AG09309 (cell line): ENCODE measurements around the gene PRR5.

Experiments used
- DNase-seq: peaks from one replicate; pipeline ENCODE4 v3.0.0-alpha.2; 2010; ENCODE audit warnings: low read depth
- H3K4me3 ChIP-seq: 2 replicates; pipeline ENCODE4 v1.5.1; 2011; ENCODE audit warnings: mild to moderate bottlenecking, low read depth, low read length, moderate library complexity; ENCODE audit not compliant: control insufficient read depth
- CTCF ChIP-seq: IDR thresholded peaks from 2 replicates; pipeline ENCODE4 v1.5.1; 2011; ENCODE audit warnings: mild to moderate bottlenecking, low read depth, low read length, inconsistent platforms; ENCODE audit not compliant: insufficient read depth, control insufficient read depth; ENCODE audit errors: missing control alignments

The PRR5 gene

GRCh38 chr22:44707178-44707577, 5.2 kb downstream of the PRR5 start:
- TF ChIP-seq CTCF: no peak
- DNase-seq: no peak
- H3K4me3 ChIP-seq: no peak overlapping the region

GRCh38 chr22:44707752-44708151, 5.7 kb downstream of the PRR5 start:
- no peak for TF ChIP-seq CTCF
- no peak overlapping the region for H3K4me3 ChIP-seq
- DNase-seq: peak; percentile 25

- no peak overlapping the region for H3K4me3 ChIP-seq
- DNase-seq: no peak
- no peak for TF ChIP-seq CTCF
Observed at GRCh38 chr22:44709881-44710392, 7.9 kb downstream of the PRR5 start.

- TF ChIP-seq CTCF: no peak
- no peak overlapping the region for H3K4me3 ChIP-seq
- DNase-seq: no peak
Observed at GRCh38 chr22:44710474-44711240, 8.7 kb downstream of the PRR5 start.

GRCh38 chr22:44711241-44711560, 9.2 kb downstream of the PRR5 start:
- no peak overlapping the region for H3K4me3 ChIP-seq
- DNase-seq: no peak
- TF ChIP-seq CTCF: no peak

GRCh38 chr22:44711690-44712555, 9.9 kb downstream of the PRR5 start:
- H3K4me3 ChIP-seq: no peak overlapping the region
- no peak for DNase-seq
- no peak for TF ChIP-seq CTCF
